ENCODE measurements around the gene VRTN. TPM values are rescaled to one million over a fixed set of nuclear protein-coding genes. Genes with fewer than 3 reads are reported as not detected.

Gene VRTN
- total and polyA plus RNA-seq, 2 of the 13 experiments (the other 11 are each of a cell fraction or from before 2014, with no cell fraction given) = not detected

DNA sequence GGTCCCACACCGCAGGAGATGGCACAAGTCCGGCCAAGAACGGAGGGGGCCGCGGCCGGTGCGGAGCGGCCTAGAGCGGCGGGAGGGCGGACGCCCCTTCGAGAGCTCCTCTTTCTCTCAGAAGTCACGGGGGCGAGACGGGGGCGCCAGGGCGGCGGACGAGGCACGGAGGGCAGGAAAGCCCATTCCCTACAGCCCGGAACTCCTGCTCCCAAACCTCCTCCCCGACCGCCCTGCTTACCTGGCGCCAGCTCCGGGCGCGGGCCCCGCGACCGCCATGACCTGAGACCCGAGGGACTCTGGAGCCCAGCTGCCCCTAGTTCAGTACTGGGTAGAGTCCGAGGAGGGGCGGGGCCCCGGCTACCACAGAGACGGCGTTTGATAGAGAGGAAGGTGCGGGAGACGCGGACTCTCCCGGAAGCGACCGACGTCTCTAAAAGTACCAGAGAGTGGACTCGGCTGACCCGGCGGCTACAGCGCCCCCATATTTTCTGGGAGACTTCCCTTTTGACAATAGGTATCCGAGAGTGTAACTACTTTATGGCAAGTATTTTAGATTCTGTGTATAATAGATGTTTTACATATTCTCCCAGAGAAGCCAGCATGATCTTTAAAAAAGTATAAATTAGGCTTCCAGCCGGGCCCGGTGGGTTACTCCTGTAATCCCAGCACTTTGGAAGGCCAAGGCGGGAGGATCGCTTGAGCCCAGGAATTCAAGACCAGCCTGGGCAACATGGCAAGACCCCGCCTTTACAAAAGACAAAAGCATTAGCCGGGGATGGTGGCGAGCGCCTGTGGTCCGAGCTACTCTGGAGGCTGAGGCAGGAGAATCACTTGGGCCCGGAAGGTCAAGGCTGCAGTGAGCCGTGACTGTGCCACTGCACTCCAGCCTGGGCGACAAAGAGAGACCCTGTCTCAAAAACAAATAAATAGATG lies 45.4 kb upstream of the VRTN start, which contains the start of gene ABCD4 (continued):
- peak; percentile 59 for TF ChIP-seq ETV5 (CRISPR knock-in tag; IDR thresholded peaks at IDR 0.05; ENCODE audit: borderline replicate concordance)
- no peak for TF ChIP-seq MLLT10 (CRISPR knock-in tag; IDR thresholded peaks at IDR 0.05)
- 0 out of 2 replicates have a peak, but pooled peaks have one; percentile 31 for TF ChIP-seq ZNF12 (CRISPR knock-in tag; IDR thresholded peaks at IDR 0.05)
- no peak for TF ChIP-seq GTF2F1 (IDR thresholded peaks at IDR 0.05; ENCODE audit: low read length)
- TF ChIP-seq FOXK2 (IDR thresholded peaks at IDR 0.05) = no peak
- TF ChIP-seq XBP1 (CRISPR knock-in tag; IDR thresholded peaks at IDR 0.05) = no peak
- peak; percentile 99 for TF ChIP-seq RBFOX2 (IDR thresholded peaks at IDR 0.05; ENCODE audit: low read depth, low read length)
- TF ChIP-seq ZNF530 (CRISPR knock-in tag; IDR thresholded peaks at IDR 0.05; ENCODE audit: low read depth) = no peak
- TF ChIP-seq ATRX (CRISPR knock-in tag; IDR thresholded peaks at IDR 0.05; ENCODE audit: borderline replicate concordance) = no peak
- no peak; the same call in 1 of the 2 replicates for TF ChIP-seq MTF2 (CRISPR knock-in tag; IDR thresholded peaks at IDR 0.05; ENCODE audit: borderline replicate concordance)
- no peak for TF ChIP-seq KLF13 (CRISPR knock-in tag; IDR thresholded peaks at IDR 0.05)
- TF ChIP-seq ZFP36L1 (CRISPR knock-in tag; IDR thresholded peaks at IDR 0.05) = 0 out of 2 replicates have a peak, but pooled peaks have one; percentile 5
- peak; percentile 65; the same call in 1 of the 2 replicates for TF ChIP-seq MEF2D (CRISPR knock-in tag; IDR thresholded peaks at IDR 0.05)
- TF ChIP-seq NCOA5 (CRISPR knock-in tag; IDR thresholded peaks at IDR 0.05) = no peak
- TF ChIP-seq, protein P1, sequence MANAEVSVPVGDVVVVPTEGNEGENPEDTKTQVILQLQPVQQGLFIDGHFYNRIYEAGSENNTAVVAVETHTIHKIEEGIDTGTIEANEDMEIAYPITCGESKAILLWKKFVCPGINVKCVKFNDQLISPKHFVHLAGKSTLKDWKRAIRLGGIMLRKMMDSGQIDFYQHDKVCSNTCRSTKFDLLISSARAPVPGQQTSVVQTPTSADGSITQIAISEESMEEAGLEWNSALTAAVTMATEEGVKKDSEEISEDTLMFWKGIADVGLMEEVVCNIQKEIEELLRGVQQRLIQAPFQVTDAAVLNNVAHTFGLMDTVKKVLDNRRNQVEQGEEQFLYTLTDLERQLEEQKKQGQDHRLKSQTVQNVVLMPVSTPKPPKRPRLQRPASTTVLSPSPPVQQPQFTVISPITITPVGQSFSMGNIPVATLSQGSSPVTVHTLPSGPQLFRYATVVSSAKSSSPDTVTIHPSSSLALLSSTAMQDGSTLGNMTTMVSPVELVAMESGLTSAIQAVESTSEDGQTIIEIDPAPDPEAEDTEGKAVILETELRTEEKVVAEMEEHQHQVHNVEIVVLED (CRISPR knock-in tag; IDR thresholded peaks at IDR 0.05; ENCODE audit: borderline replicate concordance) = peak; percentile 57; the same call in 1 of the 2 replicates
- no peak for TF ChIP-seq ZNF547 (CRISPR knock-in tag; IDR thresholded peaks at IDR 0.05)
- TF ChIP-seq ZNF460 (CRISPR knock-in tag; IDR thresholded peaks at IDR 0.05; ENCODE audit: borderline replicate concordance) = peak; percentile 15; the same call in 1 of the 2 replicates
- TF ChIP-seq POLR2G (IDR thresholded peaks at IDR 0.05; ENCODE audit: low read depth, low read length) = peak; percentile 100
- TF ChIP-seq ZNF451 (CRISPR knock-in tag; IDR thresholded peaks at IDR 0.05) = no peak
- TF ChIP-seq, protein P2, sequence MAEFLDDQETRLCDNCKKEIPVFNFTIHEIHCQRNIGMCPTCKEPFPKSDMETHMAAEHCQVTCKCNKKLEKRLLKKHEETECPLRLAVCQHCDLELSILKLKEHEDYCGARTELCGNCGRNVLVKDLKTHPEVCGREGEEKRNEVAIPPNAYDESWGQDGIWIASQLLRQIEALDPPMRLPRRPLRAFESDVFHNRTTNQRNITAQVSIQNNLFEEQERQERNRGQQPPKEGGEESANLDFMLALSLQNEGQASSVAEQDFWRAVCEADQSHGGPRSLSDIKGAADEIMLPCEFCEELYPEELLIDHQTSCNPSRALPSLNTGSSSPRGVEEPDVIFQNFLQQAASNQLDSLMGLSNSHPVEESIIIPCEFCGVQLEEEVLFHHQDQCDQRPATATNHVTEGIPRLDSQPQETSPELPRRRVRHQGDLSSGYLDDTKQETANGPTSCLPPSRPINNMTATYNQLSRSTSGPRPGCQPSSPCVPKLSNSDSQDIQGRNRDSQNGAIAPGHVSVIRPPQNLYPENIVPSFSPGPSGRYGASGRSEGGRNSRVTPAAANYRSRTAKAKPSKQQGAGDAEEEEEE (CRISPR knock-in tag; IDR thresholded peaks at IDR 0.05; ENCODE audit: borderline replicate concordance) = no peak
- no peak for TF ChIP-seq ARNT (IDR thresholded peaks at IDR 0.05)
- no peak for TF ChIP-seq ZNF354B (CRISPR knock-in tag; IDR thresholded peaks at IDR 0.05)
- no peak for TF ChIP-seq CSRNP2 (CRISPR knock-in tag; conservative IDR thresholded peaks at IDR 0.05; ENCODE audit: low read depth)
- peak; percentile 21 for TF ChIP-seq ASH2L (IDR thresholded peaks at IDR 0.05; ENCODE audit: insufficient read length, low read depth, low read length)

All from HepG2 (cell line).